HG03045 (cell line): ENCODE measurements around the gene ZFAND2B.

Source experiments
- ATAC-seq: cut with Tn5 transposase; IDR thresholded peaks from one replicate; pipeline ENCODE4 v1.9.1; 2021; ENCODE audit warnings: mild to moderate bottlenecking, moderate library complexity; ENCODE audit not compliant: unreplicated experiment

Gene ZFAND2B

DNA sequence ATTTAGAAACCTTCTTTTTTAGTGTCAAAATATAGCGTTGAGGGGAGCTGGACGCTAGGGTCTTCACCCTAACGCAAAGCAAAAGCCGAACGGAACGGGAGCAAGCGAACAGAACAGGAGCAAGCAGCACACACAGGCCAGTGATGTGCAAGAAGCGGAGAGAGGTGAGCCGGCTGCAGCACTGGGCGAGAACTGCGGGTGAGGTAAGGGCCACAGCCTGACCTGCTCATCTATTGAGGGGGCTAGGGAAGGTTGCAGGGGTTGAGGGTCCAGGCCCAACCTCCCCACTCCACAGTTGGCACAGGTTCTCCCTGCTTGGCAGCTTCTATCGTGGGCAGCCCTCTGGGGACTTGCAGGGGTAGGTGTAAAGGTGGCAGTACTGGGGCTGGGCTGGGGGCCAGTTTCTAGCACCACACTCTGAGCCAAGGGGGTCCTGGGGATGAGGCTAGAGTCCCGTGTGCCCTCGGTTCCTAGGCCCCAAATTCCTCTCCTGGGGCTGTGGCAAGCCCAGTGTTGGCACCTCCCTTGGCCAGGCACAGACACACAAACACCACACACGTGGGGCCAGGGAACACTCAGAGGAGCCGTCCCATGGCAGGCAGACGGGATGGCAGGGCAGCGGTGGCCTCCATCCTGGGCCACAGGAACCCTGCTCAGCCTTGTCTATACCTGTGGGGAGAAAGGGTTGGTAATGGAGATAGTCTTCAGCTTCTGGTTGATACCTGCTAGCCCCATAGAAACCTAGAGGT, 13.4 kb downstream of the ZFAND2B start:
- no peak for ATAC-seq

- ATAC-seq, result no peak
Observed at GRCh38 chr2:219220652-219221402, 14.2 kb downstream of the ZFAND2B start.

- ATAC-seq, result no peak
Observed at GRCh38 chr2:219221957-219222518, 15.5 kb downstream of the ZFAND2B start.

DNA sequence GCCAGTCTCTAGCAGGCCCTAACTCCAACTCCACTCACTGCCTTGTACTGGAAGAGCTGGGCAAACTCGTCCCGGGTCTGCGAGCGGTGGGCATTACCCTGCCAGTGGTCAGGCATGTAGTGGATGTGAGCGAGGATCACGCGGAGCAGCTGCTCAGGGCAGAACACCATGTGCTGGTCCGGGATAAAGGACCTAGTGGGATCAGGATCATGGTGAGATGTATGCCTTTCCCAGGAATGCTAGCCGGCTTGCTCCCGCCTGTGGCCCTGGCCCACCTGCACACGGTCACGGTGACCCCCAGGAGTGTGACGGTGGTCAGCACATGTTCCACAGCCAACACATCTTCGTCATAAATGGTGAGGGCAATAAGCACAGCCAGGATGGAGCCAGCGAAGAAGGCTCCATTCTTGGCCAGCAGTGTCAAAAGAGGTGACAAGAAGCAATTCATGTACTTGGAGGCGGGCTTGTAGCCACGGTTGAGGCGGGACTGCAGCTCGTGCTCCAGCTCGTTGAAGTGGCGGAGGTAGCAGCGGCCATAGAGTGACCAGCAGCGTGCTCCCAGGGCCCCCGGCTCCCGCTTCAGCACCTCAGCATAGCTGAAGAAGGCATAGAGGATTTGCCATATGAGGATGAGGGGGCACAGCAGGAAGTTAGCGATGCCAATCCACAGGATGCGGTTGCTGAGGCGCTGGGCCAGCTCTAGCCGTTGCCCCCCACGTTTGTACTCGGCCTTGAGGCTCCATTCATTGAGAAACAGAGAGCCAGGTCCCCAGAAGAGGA, 17.4 kb downstream of the ZFAND2B start:
- no peak for ATAC-seq

DNA sequence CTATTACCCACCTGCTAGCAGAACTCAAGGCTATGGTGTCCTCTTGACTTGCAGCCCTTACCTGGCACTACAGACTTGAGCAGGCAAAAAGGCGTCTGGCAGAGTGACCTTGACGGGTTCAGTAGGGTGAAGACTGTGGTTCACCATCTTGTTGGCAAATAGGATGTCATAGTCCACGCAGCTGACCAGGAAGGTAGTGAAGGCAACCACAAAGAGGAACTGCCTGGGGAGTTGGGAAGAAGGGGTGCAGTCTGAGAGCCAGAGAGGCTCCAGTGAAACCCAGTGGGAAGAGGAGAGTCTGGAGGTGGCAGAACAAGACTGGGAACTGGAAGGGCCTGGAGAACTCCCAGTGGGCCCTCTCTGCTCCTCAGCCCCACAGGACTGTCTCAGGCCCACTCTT, 18.8 kb downstream of the ZFAND2B start:
- ATAC-seq, result no peak

DNA sequence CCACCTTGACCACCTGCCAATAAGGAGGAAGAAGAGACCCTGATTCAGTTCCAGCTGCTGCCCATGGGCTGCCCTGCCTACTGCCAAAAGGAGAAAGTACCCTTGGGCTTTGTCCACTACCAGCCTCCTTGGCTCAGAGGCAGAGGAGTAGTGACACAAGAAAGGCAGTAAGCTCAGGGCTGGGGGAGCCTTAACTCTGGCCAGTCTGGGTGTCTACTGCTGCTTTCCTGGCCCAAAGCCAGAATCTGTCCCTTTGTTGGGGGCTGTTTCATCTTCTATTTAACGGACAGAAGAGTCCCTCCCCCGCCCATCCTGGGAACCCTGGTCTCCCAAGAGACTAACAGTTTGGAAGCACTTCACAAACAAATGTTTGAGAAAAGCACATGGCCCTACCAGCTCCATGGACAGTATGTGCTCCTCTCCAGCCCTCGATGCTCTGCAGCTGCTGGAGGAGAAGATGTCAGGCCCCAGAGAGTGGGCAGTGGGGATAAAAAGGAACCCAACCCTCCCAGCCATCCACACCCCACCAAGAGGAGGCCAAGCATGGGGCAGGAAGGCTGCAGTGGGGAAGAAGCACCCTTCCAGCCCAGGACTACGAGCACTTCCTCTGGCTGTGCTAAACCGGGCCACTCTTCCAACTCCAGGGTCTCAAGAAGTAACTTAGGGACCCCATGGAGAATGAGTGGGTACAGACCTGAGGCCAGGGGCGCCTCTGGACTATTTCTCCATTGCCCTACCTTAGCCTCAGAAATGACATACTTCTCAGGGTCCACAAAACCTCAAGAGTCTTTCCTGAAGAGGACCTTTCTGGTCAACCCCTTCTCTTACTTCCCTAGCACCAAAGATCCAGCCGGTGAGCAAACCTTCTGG, 21.7 kb downstream of the ZFAND2B start:
- ATAC-seq, result no peak

- ATAC-seq, result no peak
Observed at GRCh38 chr2:219228911-219229304, 22.3 kb downstream of the ZFAND2B start.

DNA sequence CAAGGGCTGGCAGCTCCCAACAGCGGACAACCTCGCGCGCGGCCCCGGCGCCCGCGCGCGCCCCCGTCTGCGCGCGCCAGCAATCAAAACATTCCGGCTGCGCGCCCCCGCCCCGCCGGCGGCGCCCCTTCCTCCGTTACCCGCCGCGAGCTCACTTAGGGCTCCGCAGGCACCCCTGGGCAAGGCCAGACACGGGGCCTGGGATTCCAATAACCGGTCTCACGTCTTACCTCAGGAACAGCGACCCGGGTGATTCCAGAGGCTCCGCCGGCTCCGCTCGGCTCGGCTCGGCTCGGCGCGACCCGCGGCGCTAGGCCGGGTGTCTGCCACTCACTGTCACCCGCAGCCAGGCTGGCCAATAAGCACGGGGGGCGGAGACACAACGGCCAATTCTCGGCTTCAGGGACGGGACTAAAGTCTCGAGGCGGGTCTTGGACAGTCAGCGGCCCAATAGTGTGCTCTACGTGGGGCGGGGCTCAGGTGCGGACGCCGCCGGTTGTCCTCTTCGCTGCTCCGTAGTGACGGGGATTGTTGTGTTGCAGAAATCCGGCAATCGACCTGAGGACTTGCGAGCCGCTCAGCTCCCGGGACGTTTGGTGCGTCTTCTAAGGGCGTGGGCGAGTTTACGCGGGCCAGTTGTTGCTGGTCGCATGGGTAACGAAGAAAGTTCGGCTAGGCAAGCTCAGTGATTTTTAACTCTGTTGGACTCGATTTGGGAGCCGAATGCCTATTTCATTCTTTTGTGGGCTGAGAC, 22.9 kb downstream of the ZFAND2B start, which contains the start of the genes ANKZF1 and ATG9A:
Gene ANKZF1 (plus strand): TSS at position 502 of the 754 bp plus-strand sequence. CDS start 452 bp downstream, outside the sequence.
Gene ATG9A (minus strand): TSS at position 332 of the 754 bp plus-strand sequence. CDS start 1,612 bp downstream, outside the sequence.
- peak; percentile 96 for ATAC-seq

DNA sequence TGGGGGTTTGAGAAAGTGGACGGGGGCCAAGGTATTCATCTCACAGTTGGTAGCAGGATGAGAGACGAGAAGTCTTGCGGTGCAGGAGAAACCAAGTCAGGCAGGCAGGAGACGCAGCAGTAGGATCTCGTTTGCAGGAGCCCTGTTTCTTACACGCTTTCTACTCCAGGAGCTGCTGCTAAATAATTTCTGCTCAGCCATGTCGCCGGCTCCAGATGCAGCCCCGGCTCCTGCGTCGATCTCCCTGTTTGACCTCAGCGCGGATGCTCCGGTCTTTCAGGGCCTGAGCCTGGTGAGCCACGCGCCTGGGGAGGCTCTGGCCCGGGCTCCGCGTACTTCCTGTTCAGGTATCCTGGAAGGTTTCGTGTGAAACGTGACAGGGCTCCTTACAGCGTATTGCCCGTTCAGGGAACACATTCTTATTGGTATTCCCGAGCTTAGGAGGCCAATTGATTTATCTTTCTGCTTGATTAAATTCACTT, 23.5 kb downstream of the ZFAND2B start:
- no peak for ATAC-seq

GRCh38 chr2:219234331-219234730, 27.7 kb downstream of the ZFAND2B start:
- ATAC-seq, result no peak

DNA sequence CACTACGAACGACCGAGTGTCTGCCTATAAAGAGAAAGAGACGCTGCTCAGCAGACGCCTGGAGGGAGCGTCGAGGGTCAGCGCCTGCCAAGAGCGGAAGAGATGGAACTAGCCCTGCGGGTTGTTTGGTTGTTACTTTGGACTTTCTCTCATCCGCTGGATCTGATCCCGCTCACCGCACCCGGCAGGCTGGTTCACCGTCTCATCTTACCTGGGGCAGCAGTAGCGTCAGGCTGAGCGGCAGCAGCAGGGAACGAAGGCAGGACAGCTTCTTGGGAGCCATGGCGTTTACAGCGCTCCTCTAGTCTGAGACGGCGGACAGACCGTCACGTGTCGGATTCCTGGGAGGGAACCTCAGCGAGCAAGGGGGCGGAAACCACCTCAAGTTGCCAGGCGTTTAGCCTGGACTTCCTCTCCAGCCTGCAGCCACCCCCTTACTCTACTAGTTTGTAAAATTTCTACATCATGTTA, 36.7 kb downstream of the ZFAND2B start:
- ATAC-seq, result no peak

DNA sequence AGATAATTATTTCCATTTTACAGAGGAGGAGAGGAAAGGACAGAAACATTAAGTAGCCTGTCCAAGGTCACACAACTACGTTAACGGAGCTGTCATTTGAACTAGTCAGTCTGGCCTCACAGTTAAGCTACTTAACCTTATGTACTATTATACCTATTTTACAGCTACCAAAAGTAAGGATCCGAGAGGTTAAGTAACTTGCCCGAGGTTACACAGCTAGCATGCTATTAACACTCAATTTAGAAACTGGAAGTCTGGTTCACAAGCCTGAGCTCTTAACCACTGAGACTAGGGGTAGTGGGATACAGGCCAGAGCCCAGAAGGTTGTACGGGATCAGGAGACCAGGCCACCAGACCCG, 38.2 kb downstream of the ZFAND2B start:
- ATAC-seq, result no peak

- peak; percentile 74 for ATAC-seq
Observed at GRCh38 chr2:219245148-219245898, 38.7 kb downstream of the ZFAND2B start, which contains the start of the genes GLB1L and STK16. Gene GLB1L, minus strand, starts transcription at chr2:219245444. Its CDS starts 1,871 bp downstream, at chr2:219243573. Gene STK16, plus strand, starts transcription at chr2:219245479. Its CDS starts 521 bp downstream, at chr2:219246000.

GRCh38 chr2:219245899-219246230, 39.3 kb downstream of the ZFAND2B start:
- ATAC-seq, result no peak

- no peak for ATAC-seq
Observed at GRCh38 chr2:219246559-219246958, 40.0 kb downstream of the ZFAND2B start.

- no peak for ATAC-seq
Observed at GRCh38 chr2:219247678-219248642, 41.4 kb downstream of the ZFAND2B start.

DNA sequence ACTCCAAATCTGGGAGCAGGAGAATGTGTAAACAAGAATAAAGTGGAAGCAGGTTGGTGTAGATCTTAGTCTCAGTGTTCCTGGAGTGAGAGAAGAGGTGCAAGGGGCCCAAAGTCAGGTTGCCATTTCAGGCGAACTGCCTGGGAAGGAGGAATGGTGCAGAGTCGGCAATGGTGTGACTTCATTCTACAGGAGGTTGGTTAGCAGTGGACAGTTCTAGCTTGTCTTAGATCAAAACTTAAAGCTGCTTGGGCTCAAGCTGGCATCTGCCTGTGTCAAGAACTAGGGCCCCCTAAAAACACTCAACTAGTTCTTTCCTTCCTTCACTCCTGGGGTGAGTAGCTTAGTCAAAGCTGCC, 42.2 kb downstream of the ZFAND2B start:
- no peak for ATAC-seq
